Activated CD8-positive, alpha-beta T cell treated with anti-CD3 and anti-CD28 coated beads for 36 hours (primary cell): Measurements from ENCODE around the gene NOS2. TPM values are rescaled to one million over a fixed set of nuclear protein-coding genes. Genes with fewer than 3 reads are reported as not detected.
"Not testable (repeated sequence)": the region's sequence is repeated elsewhere in the genome, so short reads cannot be mapped to it uniquely, and the experiment has no call there.

Experiments
- ATAC-seq: fragments of 200-7000 bp; cut with Tn5 transposase; one replicate; pipeline ENCODE4 v1.10.0; 2021; ENCODE audit warnings: mild to moderate bottlenecking, moderate library complexity
- CTCF ChIA-PET: fragments of 350-600 bp; sonication (Branson Sonifier 250); formaldehyde crosslinking; loops from one replicate; lab custom pipeline; 2021; ENCODE audit warnings: antibody characterized with exemption; lab: Charles Lee
- POLR2A ChIA-PET: fragments of 350-600 bp; sonication (Branson Sonifier 250); formaldehyde crosslinking; loops from one replicate; lab custom pipeline; 2021; ENCODE audit warnings: antibody characterized with exemption; lab: Charles Lee
- DNase-seq: peaks from one replicate; pipeline ENCODE4 v3.0.0-alpha.2; 2020
- H3K27ac Mint-ChIP-seq: one replicate; pipeline ENCODE4 v1.8.0; 2021; ENCODE audit warnings: mild to moderate bottlenecking, mixed read lengths
- H3K27me3 Mint-ChIP-seq: one replicate; pipeline ENCODE4 v1.8.0; 2021; ENCODE audit warnings: mixed read lengths
- H3K36me3 Mint-ChIP-seq: one replicate; pipeline ENCODE4 v1.8.0; 2021; ENCODE audit warnings: low read depth, mixed read lengths
- H3K4me1 Mint-ChIP-seq: one replicate; pipeline ENCODE4 v1.8.0; 2021; ENCODE audit warnings: low read depth, mixed read lengths
- H3K4me3 Mint-ChIP-seq: one replicate; pipeline ENCODE4 v1.8.0; 2021; ENCODE audit warnings: mild to moderate bottlenecking, moderate library complexity, mixed read lengths
- H3K9me3 Mint-ChIP-seq: one replicate; pipeline ENCODE4 v1.8.0; 2021; ENCODE audit warnings: mixed read lengths
- CTCF ChIP-seq: fragments of 200-600 bp; IDR thresholded peaks from one replicate; pipeline ENCODE4 v1.8.0; 2022; ENCODE audit warnings: antibody characterized with exemption, mild to moderate bottlenecking
- intact Hi-C: fragments of 100-400 bp; cut with micrococcal nuclease; formaldehyde crosslinking; loops from one replicate; pipeline ENCODE4 v1.10.0; 2022
- total RNA-seq, 2 experiments: library from RNA; stranded (reverse); gene quantifications; one replicate each; pipeline ENCODE4 v1.2.3, GENCODE V29; 2021

The NOS2 gene
- total RNA-seq, 2 experiments from 2014 or later, result not detected

- Mint-ChIP-seq H3K27ac (no peak overlapping the region), H3K27me3 (no peaks in the 10 kb centered on the region), H3K9me3 (no peaks in the 10 kb centered on the region), H3K4me3 (no peak overlapping the region), H3K36me3 (no peaks in the 10 kb centered on the region), H3K4me1 (no peaks in the 10 kb centered on the region)
- ChIA-PET CTCF (interaction anchor here (0.9 to 5.9 kb wide), 16 partner anchors 8 to 790 kb away, joined by 3 to 105 read pairs (median 4); partner anchors contain the start of gene LYRM9), POLR2A (no interaction called here)
- DNase-seq, result no peak
- ATAC-seq, result no peak
- no peak for TF ChIP-seq CTCF
- intact Hi-C loops, result no loop called here
Observed at GRCh38 chr17:27759528-27759927, 40.8 kb downstream of the NOS2 start.

- Mint-ChIP-seq H3K4me1 (no peaks in the 10 kb centered on the region), H3K4me3 (no peak overlapping the region), H3K27ac (no peak overlapping the region), H3K27me3 (no peaks in the 10 kb centered on the region), H3K36me3 (no peaks in the 10 kb centered on the region), H3K9me3 (no peaks in the 10 kb centered on the region)
- peak; percentile 93 for TF ChIP-seq CTCF
- intact Hi-C loops, result loop anchor here (2.0 kb wide), 1 partner anchor 102 kb away; no protein-coding TSS in a partner anchor
- ATAC-seq, result peak; percentile 71
- CTCF ChIA-PET, result interaction anchor here (0.5 to 5.9 kb wide), 29 partner anchors 11 to 561 kb away, joined by 3 to 82 read pairs (median 4); partner anchors contain the start of gene LYRM9
- POLR2A ChIA-PET, result no interaction called here
- DNase-seq, result peak; percentile 79
Observed at GRCh38 chr17:27756467-27757371, 43.6 kb downstream of the NOS2 start.

- intact Hi-C loops, result loop anchor here (2.0 kb wide), 1 partner anchor 101 kb away; no protein-coding TSS in a partner anchor
- DNase-seq, result no peak
- ChIA-PET POLR2A (no interaction called here), CTCF (interaction anchor here (0.5 to 5.9 kb wide), 27 partner anchors 12 to 560 kb away, joined by 3 to 82 read pairs (median 5); partner anchors contain the start of gene LYRM9)
- no peak for TF ChIP-seq CTCF
- H3K36me3 Mint-ChIP-seq, result no peaks in the 10 kb centered on the region
- H3K4me3 Mint-ChIP-seq, result no peak overlapping the region
- H3K9me3 Mint-ChIP-seq, result no peaks in the 10 kb centered on the region
- H3K4me1 Mint-ChIP-seq, result no peaks in the 10 kb centered on the region
- no peak for ATAC-seq
- no peak overlapping the region for H3K27ac Mint-ChIP-seq
- no peaks in the 10 kb centered on the region for H3K27me3 Mint-ChIP-seq
Observed at GRCh38 chr17:27755706-27756466, 44.4 kb downstream of the NOS2 start.

GRCh38 chr17:27754549-27754948 lies 45.8 kb downstream of the NOS2 start:
- POLR2A ChIA-PET, result no interaction called here
- Mint-ChIP-seq H3K4me3 (no peak overlapping the region), H3K27ac (no peak overlapping the region), H3K9me3 (no peaks in the 10 kb centered on the region), H3K36me3 (no peaks in the 10 kb centered on the region), H3K4me1 (no peaks in the 10 kb centered on the region), H3K27me3 (no peaks in the 10 kb centered on the region)
- ATAC-seq, result no peak
- intact Hi-C loops, result no loop called here
- TF ChIP-seq CTCF, result no peak
- DNase-seq, result no peak
- CTCF ChIA-PET, result interaction anchor here (0.7 to 1.4 kb wide), 6 partner anchors 26 to 130 kb away, joined by 3 to 5 read pairs (median 4); no protein-coding TSS in a partner anchor

- CTCF ChIA-PET, result interaction anchor here (0.7 to 1.4 kb wide), 6 partner anchors 27 to 130 kb away, joined by 3 to 5 read pairs (median 4); no protein-coding TSS in a partner anchor
Observed at GRCh38 chr17:27753726-27754125, 46.6 kb downstream of the NOS2 start.

More at GRCh38 chr17:27753726-27754125, 46.6 kb downstream of the NOS2 start:
- H3K36me3 Mint-ChIP-seq, H3K27ac Mint-ChIP-seq, H3K4me1 Mint-ChIP-seq, POLR2A ChIA-PET, H3K4me3 Mint-ChIP-seq, H3K9me3 Mint-ChIP-seq, intact Hi-C loops, ATAC-seq, H3K27me3 Mint-ChIP-seq, DNase-seq: not testable (repeated sequence)
